K562 (cell line): ENCODE measurements around the gene PSD2. TPM values are rescaled to one million over a fixed set of nuclear protein-coding genes. Genes with fewer than 3 reads are reported as not detected.

Experiments
- ARID1B ChIP-seq: fragments of 450-650 bp; IDR thresholded peaks from 2 replicates; pipeline ENCODE4 v1.6.1; 2016; ENCODE audit warnings: antibody characterized with exemption, mild to moderate bottlenecking, inconsistent platforms
- BRCA1 ChIP-seq, 2 experiments: fragments of 450-650 bp in 1 of 2; sonication (generic) in 1 of 2; formaldehyde crosslinking in 1 of 2; IDR thresholded peaks; 2 replicates each; pipeline versions ENCODE4 v1.5.0 to v1.6.1; 2017 to 2020; ENCODE audit warnings: mild to moderate bottlenecking in 1 of 2, missing genetic modification reagents in 1 of 2
- BRF1 ChIP-seq: IDR thresholded peaks from 3 replicates; pipeline ENCODE4 v1.6.1; 2011; ENCODE audit warnings: borderline replicate concordance, mild to moderate bottlenecking; ENCODE audit not compliant: insufficient read length; ENCODE audit errors: extremely low read depth
- CXXC5 ChIP-seq: fragments of 250-450 bp; sonication (Bioruptor Pico); IDR thresholded peaks from 2 replicates; pipeline ENCODE4 v1.8.0; 2022; ENCODE audit warnings: inconsistent platforms, mild to moderate bottlenecking, moderate library complexity
- ESRRB ChIP-seq: fragments of 250-450 bp; sonication (Bioruptor Pico); IDR thresholded peaks from 2 replicates; pipeline ENCODE4 v1.5.0; 2020; ENCODE audit warnings: mild to moderate bottlenecking, moderate library complexity, borderline replicate concordance
- HDAC2 ChIP-seq: fragments of 450-650 bp; IDR thresholded peaks from 2 replicates; pipeline ENCODE4 v1.6.1; 2016; ENCODE audit warnings: mild to moderate bottlenecking
- JUND ChIP-seq, 2 experiments: IDR thresholded peaks; 2 replicates in 1 of 2; 3 replicates in 1 of 2; pipeline ENCODE4 v1.6.1; 2011; ENCODE audit warnings: borderline replicate concordance in 2 of 2, low read depth in 2 of 2, low read length in 2 of 2, improper control_type of control experiment in 1 of 2, missing biosample characterization in 1 of 2, missing genetic modification characterization in 1 of 2, missing genetic modification reagents in 1 of 2
- KHSRP ChIP-seq: fragments of 450-650 bp; IDR thresholded peaks from 2 replicates; pipeline ENCODE4 v1.6.1; 2017
- L3MBTL2 ChIP-seq: fragments of 450-650 bp; IDR thresholded peaks from 2 replicates; pipeline ENCODE4 v1.6.1; 2016; ENCODE audit warnings: mild to moderate bottlenecking, moderate library complexity
- MTA3 ChIP-seq: fragments of 450-650 bp; formaldehyde crosslinking; IDR thresholded peaks from 2 replicates; pipeline ENCODE4 v1.6.1; 2017; ENCODE audit warnings: mild to moderate bottlenecking, borderline replicate concordance
- MTF1 ChIP-seq: fragments of 250-450 bp; sonication (Bioruptor Pico); IDR thresholded peaks from 2 replicates; pipeline ENCODE4 v1.9.0; 2021; ENCODE audit warnings: moderate library complexity, mild to moderate bottlenecking, inconsistent platforms, borderline replicate concordance
- NCOA4 ChIP-seq: fragments of 450-650 bp; IDR thresholded peaks from 2 replicates; pipeline ENCODE4 v1.6.1; 2018; ENCODE audit warnings: mild to moderate bottlenecking; ENCODE audit not compliant: partially characterized antibody
- RBM39 ChIP-seq: fragments of 200-400 bp; formaldehyde crosslinking; optimal IDR thresholded peaks from 2 replicates; pipeline ENCODE3; 2018; ENCODE audit warnings: low read depth, low read length
- TCF3 ChIP-seq: sonication (generic); formaldehyde crosslinking; IDR thresholded peaks from 2 replicates; pipeline ENCODE4 v1.4.0; 2020; ENCODE audit warnings: mild to moderate bottlenecking, missing genetic modification reagents
- TEAD1 ChIP-seq, 2 experiments: fragments of 450-650 bp in 1 of 2; sonication (generic) in 1 of 2; formaldehyde crosslinking; IDR thresholded peaks; 2 replicates each; pipeline versions ENCODE4 v1.4.0 to v1.8.0; 2020 to 2022; ENCODE audit warnings: mild to moderate bottlenecking in 2 of 2, missing genetic modification reagents in 1 of 2
- ZNF124 ChIP-seq: sonication (generic); formaldehyde crosslinking; IDR thresholded peaks from 2 replicates; pipeline ENCODE4 v1.8.1; 2022; ENCODE audit warnings: missing genetic modification reagents
- ZNF174 ChIP-seq: fragments of 250-450 bp; sonication (Bioruptor Pico); IDR thresholded peaks from 2 replicates; pipeline ENCODE4 v1.4.0; 2020; ENCODE audit warnings: mild to moderate bottlenecking
- ZNF436 ChIP-seq: fragments of 250-450, 450-650 bp; sonication (Bioruptor Pico); formaldehyde crosslinking; IDR thresholded peaks from 2 replicates; pipeline ENCODE4 v1.7.0; 2020; ENCODE audit warnings: mild to moderate bottlenecking
- polyA plus RNA-seq, 8 experiments: library from polyadenylated mRNA; depleted of rRNA in 4 of 8; stranded (reverse) in 5 of 8; unstranded in 3 of 8; fragments of >200 nt; fragmentation: Nextera tagmentation in 2 of 8; fragmentation: Illumina TruSeq in 1 of 8; extraction: Ambion mirVana in 2 of 8; extraction: Trizol in 1 of 8; gene quantifications; 2 replicates each; pipeline versions ENCODE4 v1.2.1 to v1.2.3, GENCODE V29; 2011 to 2014; ENCODE audit warnings: inconsistent platforms in 1 of 8, missing spikeins in 1 of 8
- total RNA-seq, 7 experiments: library from RNA; depleted of rRNA in 6 of 7; stranded (reverse); fragments of >200 nt in 6 of 7; fragmentation: Illumina TruSeq in 2 of 7; extraction: Trizol in 2 of 7; gene quantifications; 2 replicates each; pipeline versions ENCODE4 v1.2.1 to v1.2.3, GENCODE V29; 2011 to 2021; ENCODE audit warnings: low replicate concordance in 1 of 7
- TF ChIP-seq, protein P1 (sequence below): sonication (generic); formaldehyde crosslinking; IDR thresholded peaks from 2 replicates; pipeline ENCODE4 v1.4.0; 2020; ENCODE audit warnings: mild to moderate bottlenecking, missing genetic modification reagents
- TF ChIP-seq, protein P2 (sequence below), 2 experiments: fragments of 450-650 bp in 1 of 2; sonication (generic) in 1 of 2; formaldehyde crosslinking; conservative IDR thresholded peaks; 2 replicates each; pipeline versions ENCODE4 v1.4.0 to v1.8.1; 2020 to 2022; ENCODE audit warnings: mild to moderate bottlenecking in 1 of 2, missing genetic modification reagents in 1 of 2
- TF ChIP-seq, protein P3 (sequence below): fragments of 250-450 bp; sonication (Bioruptor Pico); IDR thresholded peaks from 2 replicates; pipeline ENCODE4 v1.8.0; 2022; ENCODE audit warnings: moderate library complexity, mild to moderate bottlenecking, inconsistent platforms
- TF ChIP-seq, protein P4 (sequence below): fragments of 250-450 bp; sonication (Bioruptor Pico); IDR thresholded peaks from 2 replicates; pipeline ENCODE4 v1.6.1; 2021; ENCODE audit warnings: mild to moderate bottlenecking

Gene PSD2
- total and polyA plus RNA-seq, 9 of the 15 experiments (the other 6 are each of a cell fraction or from before 2014, with no cell fraction given), result 0.01 to 0.09 (median 0.04) TPM; not detected in 4

DNA sequence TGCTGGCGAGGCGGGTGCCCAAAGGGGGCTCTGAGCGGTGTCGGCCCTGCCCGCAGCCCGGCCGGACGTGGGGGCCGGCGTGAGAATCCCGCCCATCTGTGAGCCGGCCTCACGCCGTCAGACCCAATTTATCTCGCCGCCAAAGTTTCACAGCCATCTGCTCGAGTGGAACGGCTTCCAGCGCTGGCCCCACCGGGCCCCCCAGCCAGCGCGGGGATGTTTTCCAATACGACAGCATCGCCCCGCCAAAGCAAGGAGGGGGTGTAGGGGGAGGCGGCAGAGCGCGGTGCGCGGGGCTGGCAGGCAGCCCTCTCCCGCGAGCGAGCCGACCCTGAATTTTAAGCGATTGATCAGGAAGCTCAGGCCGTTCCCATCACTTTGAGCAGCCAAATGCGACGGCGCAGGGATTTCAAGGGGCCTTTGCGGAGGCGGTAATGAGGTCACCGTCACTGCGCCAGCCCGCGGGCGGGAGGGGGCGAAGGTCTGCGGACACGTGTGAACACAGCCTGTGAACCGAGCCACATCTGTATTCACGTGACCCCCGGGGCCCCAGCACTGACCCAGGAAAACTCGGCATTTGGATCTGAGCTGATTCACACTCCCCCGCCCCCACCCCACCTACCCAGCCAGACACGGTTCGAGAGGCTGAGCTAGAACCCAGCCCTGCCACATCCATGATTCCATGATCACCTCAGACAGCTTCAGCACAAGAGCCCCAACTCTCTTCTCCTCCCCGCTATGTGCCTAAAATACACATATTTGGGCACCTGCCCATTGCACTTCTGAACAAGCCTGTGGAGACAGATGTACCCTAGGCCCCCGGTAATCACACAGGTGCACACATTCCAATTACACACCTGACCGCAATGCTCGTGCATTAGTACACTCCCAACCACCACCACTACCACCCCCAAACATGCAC lies 47.8 kb upstream of the PSD2 start (continued):
- TF ChIP-seq, protein P1, sequence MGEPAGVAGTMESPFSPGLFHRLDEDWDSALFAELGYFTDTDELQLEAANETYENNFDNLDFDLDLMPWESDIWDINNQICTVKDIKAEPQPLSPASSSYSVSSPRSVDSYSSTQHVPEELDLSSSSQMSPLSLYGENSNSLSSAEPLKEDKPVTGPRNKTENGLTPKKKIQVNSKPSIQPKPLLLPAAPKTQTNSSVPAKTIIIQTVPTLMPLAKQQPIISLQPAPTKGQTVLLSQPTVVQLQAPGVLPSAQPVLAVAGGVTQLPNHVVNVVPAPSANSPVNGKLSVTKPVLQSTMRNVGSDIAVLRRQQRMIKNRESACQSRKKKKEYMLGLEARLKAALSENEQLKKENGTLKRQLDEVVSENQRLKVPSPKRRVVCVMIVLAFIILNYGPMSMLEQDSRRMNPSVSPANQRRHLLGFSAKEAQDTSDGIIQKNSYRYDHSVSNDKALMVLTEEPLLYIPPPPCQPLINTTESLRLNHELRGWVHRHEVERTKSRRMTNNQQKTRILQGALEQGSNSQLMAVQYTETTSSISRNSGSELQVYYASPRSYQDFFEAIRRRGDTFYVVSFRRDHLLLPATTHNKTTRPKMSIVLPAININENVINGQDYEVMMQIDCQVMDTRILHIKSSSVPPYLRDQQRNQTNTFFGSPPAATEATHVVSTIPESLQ (CRISPR knock-in tag), result no peak
- peak; percentile 20; the same call in 1 of the 2 replicates for TF ChIP-seq ARID1B
- TF ChIP-seq, protein P2, sequence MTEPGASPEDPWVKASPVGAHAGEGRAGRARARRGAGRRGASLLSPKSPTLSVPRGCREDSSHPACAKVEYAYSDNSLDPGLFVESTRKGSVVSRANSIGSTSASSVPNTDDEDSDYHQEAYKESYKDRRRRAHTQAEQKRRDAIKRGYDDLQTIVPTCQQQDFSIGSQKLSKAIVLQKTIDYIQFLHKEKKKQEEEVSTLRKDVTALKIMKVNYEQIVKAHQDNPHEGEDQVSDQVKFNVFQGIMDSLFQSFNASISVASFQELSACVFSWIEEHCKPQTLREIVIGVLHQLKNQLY (CRISPR knock-in tag; conservative IDR thresholded peaks at IDR 0.05), result no peak
- TF ChIP-seq TCF3 (CRISPR knock-in tag), result no peak
- TF ChIP-seq TEAD1 (CRISPR knock-in tag; IDR thresholded peaks at IDR 0.05), result no peak
- no peak for TF ChIP-seq ZNF124 (CRISPR knock-in tag)
- TF ChIP-seq MTA3, result no peak
- no peak for TF ChIP-seq BRCA1 (IDR thresholded peaks at IDR 0.05)
- no peak for TF ChIP-seq BRCA1 (CRISPR knock-in tag; IDR thresholded peaks at IDR 0.05)
- TF ChIP-seq, protein P3, sequence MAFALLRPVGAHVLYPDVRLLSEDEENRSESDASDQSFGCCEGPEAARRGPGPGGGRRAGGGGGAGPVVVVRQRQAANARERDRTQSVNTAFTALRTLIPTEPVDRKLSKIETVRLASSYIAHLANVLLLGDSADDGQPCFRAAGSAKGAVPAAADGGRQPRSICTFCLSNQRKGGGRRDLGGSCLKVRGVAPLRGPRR (CRISPR knock-in tag), result no peak
- peak; percentile 63 for TF ChIP-seq CXXC5 (CRISPR knock-in tag)
- TF ChIP-seq KHSRP, result no peak
- no peak for TF ChIP-seq ZNF174 (CRISPR knock-in tag)
- TF ChIP-seq L3MBTL2, result peak; percentile 84
- no peak for TF ChIP-seq NCOA4
- TF ChIP-seq ESRRB (CRISPR knock-in tag), result no peak
- TF ChIP-seq HDAC2, result no peak
- no peak for TF ChIP-seq RBM39
- TF ChIP-seq, protein P4, sequence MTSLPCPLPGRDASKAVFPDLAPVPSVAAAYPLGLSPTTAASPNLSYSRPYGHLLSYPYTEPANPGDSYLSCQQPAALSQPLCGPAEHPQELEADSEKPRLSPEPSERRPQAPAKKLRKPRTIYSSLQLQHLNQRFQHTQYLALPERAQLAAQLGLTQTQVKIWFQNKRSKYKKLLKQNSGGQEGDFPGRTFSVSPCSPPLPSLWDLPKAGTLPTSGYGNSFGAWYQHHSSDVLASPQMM (CRISPR knock-in tag), result no peak
- TF ChIP-seq ZNF436, result no peak
- no peak for TF ChIP-seq BRF1
- no peak for TF ChIP-seq MTF1 (CRISPR knock-in tag)
- TF ChIP-seq JUND (IDR thresholded peaks at IDR 0.05; ENCODE audit: borderline replicate concordance, low read depth, low read length), result peak; percentile 79; the same call in 1 of the 2 replicates
- peak; percentile 21; the same call in 1 of the 3 replicates for TF ChIP-seq JUND (tag; IDR thresholded peaks at IDR 0.05; ENCODE audit: borderline replicate concordance, low read depth, low read length)
